GM18505 (cell line): ENCODE data around the gene DPEP1.
"Not testable (repeated sequence)": the region's sequence is repeated elsewhere in the genome, so short reads cannot be mapped to it uniquely, and the experiment has no call there.

Source experiments
- ATAC-seq: cut with Tn5 transposase; IDR thresholded peaks from one replicate; pipeline ENCODE4 v1.9.1; 2021; ENCODE audit not compliant: unreplicated experiment
- POLR2A ChIP-seq: IDR thresholded peaks from 4 replicates; pipeline ENCODE4 v1.6.1; 2011; ENCODE audit warnings: borderline replicate concordance; ENCODE audit not compliant: insufficient read depth, insufficient read length; ENCODE audit errors: extremely low read depth

The DPEP1 gene

DNA sequence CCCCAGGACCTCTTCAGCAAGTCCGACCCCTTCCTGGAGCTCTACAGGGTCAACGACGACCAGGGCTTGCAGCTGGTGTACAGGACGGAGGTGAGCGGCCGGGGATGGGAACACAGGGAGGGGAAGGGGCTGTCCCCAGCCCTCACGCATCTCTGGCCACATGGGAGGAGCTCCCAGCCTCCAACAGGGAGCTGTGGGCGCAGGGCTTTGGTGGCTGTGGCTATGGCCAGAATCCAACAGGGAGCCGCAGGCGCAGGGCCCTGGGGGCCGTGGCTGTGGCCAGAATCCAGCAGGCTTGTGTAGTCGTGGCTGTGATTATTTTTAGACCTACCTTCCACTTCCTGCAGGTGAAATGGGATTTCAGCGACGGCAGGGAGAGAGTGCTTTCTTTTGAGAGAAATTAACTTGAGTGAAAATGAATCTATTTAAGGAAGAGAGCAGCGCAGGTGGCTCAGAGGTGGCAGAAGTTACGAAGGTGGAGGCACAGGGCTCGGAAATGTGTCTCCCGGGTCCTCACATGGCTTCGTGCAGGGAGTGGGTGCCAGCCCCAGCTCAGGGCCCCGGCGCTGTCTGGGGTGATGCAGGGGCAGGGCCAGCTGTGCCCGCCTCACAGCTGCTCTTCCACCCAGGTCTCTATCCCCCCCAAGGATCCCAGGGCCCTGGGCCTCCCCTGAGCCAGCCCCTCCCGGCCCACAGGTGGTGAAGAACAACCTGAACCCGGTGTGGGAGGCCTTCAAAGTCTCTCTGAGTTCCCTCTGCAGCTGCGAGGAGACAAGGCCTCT, 28.5 kb upstream of the DPEP1 start:
- TF ChIP-seq POLR2A = no peak
- no peak for ATAC-seq

DNA sequence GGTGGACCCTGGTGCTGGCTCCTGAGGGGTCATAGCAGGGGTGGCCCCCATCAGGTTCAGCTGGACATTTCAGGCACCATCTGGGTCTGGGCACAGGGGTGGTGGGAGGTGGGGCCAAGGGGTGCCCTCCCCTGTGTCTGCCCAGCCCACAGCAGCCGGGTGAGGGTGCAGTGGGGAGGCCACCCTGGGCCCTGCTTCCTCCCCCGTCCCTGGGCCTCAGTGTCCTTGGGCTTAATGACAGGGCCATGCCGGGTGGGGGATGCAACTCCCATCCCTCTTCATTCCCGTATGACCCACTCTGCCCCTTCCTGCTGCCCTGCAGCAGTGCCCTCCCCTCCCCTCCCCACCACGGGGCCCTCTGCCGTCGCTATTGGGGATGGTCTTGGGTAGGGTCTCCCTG, 27.2 kb upstream of the DPEP1 start:
- no peak for ATAC-seq
- no peak for TF ChIP-seq POLR2A

DNA sequence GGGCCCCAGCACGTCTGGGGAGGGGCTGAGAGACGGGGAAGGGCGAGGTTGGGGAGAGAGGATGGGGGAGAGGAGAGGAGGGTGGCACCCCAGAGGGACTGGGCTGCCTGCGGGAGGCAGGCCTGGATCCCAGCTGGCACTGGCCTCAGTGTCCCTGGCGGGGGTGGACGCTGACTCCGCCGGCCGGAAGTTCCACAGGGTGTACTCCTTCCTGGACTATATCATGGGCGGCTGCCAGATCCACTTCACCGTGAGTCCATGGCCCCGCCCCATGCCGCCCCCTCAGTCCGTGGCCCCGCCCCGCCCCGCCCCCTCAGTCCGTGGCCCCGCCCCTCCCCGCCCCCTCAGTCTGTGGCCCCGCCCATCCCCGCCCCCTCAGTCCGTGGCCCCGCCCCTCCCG, 26.6 kb upstream of the DPEP1 start:
- ATAC-seq = no peak
- no peak for TF ChIP-seq POLR2A

DNA sequence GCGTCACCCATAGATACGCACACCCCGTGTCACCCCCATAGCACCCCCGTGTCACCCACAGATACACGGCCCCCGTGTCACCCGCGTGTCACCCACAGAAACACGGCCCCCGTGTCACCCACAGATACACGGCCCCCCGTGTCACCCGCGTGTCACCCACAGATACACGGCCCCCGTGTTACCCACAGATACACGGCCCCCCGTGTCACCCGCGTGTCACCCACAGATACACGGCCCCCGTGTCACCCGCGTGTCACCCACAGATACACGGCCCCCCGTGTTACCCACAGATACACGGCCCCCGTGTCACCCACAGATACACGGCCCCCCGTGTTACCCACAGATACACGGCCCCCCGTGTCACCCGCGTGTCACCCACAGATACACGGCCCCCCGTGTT, 25.8 kb upstream of the DPEP1 start:
- not testable (repeated sequence) for ATAC-seq

DNA sequence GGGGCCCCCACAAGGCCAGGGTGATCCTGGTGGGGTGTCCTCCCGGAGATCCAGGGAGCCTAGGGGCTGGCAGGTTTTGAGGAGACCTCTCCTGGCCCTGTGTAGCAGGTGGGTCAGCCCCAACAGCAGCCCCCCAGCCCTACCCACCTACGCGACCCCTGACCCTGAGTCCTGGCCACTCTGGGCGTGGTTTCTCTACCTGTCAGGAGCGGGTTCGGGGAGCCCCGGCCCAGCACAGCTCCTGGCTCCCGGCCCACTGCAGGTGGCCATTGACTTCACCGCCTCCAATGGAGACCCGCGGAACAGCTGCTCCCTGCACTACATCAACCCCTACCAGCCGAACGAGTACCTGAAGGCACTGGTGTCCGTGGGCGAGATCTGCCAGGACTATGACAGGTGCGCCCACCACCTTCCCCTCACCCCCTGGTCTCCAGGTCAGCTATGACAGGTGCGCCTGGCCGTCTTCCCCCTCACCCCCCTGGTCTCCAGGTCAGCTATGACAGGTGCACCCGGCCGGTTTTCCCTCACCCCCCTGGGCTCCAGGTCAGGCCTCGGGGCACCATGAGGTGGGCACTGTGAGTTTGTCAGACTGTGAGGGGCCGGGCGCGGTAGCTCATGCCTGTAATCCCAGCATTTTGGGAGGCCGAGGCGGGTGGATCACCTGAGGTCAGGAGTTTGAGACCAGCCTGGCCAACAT, 24.9 kb upstream of the DPEP1 start:
- ATAC-seq = no peak
- TF ChIP-seq POLR2A = no peak

DNA sequence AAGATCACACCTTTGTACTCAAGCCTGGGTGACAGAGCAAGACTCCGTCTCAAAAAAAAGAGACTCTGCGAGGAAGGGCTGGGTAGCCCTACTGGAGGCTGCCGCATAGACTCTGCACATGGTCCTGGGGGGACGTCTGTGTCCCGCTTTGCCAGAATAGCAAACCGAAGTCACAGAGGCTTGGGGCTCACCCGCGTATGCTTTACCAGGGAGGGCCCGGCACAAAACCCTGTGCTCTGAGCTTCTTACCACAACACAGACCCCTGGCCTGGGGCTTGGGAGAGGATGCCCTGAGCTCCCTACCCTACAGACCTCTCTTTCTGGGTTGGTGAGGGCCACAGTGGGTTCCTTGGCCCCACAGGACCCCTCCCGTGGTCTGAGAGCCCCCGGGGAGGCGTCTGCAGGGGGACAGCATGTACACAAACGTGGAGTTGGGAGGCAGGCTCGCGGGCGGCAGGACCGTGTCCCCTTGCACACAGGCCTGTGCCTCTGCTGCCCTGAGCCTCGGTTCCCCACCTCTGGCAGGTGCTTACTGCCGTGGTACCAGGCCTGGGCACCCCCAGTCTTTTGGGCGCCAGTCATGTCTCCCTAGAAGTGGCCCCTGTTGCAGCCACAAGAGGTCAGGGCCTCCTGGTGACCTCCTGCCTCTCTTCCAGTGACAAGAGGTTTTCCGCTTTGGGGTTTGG, 24.1 kb upstream of the DPEP1 start:
- TF ChIP-seq POLR2A = no peak
- no peak for ATAC-seq

DNA sequence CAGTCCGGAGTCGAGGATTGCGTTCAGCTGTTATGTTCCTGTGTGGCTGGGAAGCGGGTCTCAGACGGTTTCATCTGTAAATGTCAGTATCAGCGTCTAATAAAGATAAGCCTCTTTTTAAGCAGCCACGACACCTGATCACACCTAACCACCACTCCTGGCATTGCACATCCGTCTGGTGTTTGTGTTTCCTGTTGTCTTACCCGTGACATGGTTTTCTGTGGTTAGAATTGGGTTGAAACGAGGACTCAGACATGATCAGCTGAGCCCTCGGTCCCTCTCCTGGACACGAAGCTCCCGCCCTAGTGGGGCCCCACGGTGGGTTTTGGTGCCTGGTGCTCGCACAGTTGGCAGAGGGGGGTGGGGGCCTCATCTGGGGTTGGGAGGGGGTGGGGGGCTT, 19.6 kb upstream of the DPEP1 start:
- TF ChIP-seq POLR2A = no peak
- no peak for ATAC-seq

DNA sequence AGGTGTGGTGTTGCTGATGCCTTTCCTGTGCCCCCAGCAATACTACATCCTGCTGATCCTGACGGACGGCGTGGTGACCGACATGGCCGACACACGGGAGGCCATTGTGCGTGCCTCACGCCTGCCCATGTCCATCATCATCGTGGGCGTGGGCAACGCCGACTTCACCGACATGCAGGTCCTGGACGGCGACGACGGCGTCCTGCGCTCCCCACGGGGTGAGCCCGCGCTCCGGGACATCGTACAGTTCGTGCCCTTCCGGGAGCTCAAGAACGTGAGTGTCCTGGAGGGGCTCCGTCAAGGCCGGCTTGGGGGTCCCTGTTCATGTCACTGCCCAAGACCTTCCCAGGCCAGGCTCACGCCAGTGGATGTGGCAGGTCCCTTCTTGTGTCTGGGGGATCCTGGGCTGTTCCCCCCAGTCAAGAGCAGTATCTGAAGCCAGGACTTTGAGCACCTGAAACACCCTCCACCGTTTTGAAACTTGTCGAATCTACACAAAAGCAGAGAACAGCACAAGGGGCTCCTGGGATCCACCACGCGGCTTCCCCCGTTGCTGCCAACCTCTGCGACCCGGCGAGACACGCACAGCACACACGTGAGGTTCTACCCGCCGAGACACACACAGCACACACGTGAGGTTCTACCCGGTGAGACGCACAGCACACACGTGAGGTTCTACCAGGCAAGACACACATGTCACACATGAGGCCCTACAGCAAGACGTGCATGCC, 17.9 kb upstream of the DPEP1 start:
- TF ChIP-seq POLR2A = no peak

DNA sequence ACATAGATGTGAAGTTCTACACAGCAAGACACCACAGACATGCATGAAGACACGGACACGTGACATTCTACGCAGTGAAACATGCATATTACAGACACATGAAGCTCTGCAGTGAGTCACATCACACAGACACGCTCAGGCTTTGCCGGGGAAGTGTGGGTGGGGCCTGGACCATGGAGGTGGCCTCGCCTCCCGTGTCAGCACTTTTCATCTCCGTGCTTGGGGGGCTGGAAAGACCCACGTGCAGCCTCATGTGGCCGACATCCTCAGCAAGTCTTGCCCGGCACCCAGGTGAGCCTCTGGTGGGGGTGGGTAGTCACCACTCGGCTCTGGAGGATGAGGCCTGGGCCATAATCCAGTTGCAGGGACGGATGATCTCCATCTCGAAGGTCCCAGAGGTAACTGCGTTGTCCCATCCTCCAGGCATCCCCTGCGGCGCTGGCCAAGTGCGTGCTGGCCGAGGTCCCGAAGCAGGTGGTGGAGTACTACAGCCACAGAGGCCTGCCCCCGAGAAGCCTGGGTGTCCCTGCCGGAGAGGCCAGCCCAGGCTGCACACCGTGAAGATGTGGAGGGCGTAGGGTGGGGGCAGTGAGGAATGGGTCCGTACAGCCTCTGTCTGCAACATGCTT, 17.3 kb upstream of the DPEP1 start:
- TF ChIP-seq POLR2A = no peak
- no peak for ATAC-seq

More for the DNA sequence above, 17.9 kb upstream of the DPEP1 start:
- ATAC-seq = no peak

DNA sequence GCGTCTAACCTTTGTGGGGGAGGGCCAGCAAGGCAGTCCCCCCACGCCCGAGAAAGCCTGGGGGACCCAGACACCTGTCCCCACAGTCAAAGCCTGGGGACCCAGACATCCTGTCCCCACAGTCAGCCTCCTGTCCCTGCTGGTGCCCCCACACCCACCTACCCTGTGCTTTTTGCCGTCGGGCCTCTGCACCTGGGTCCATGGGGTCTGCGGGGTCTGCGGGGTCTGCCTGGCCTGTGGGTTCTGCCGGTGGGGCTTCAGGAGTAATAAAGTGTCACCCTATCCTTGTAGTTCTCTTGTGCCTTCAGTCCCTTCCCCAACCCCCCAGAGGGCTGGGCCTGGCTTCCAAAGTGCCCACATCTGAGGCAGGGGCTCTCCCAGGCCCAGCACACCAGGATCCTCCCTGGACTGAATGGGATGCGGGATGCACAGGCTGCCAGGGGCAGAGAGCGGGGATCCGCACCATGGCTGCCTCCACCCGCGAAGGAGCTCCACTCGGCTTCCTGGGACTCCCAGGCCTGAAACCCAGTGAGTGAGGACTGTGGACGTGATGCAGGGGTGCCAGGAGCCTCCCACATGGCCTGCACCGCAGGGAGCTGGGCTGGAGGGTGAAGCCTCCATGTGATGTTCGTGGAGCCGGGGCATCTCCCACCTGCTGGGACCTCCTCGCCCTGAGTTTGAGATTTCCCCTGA, 16.3 kb upstream of the DPEP1 start:
- ATAC-seq = no peak
- no peak for TF ChIP-seq POLR2A

DNA sequence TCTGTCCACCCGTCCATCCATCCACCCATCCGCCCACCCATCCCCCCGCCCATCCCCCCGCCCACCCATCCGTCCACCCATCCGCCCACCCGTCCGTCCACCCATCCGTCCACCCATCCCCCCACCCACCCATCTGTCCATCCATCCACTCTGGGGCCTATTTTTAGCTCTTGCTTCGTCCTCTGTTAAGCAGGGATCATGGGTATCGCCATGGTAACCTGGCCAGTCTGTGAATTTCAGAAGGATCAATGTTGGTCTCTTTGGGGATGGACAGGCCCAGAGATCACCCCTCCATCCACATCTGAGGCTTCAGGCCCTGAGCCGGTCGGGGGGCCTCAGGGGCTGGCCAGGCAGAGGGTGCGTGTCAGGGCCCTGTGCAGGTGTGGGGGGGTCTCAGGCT, 15.2 kb upstream of the DPEP1 start:
- no peak for TF ChIP-seq POLR2A
- ATAC-seq = no peak

DNA sequence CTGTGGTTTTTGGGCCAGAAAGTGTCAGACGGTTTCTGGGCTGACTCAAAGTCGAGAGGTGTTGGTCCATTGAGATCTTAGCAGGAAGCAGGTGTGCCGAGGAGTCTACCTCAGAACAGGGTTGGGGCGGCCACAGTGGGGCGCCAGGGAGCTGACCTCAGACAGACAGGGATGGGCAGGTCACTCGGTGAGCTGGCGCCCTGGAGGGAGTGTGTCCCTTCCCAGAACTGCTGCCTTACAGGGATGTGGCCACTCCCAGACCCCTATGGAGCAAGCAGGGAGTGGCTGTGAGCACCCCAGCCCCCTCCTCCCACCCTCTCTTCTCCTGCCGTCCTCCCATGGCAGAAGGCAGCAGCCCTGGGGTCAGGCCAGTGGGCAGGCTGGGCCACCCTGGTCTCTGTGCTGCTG, 14.0 kb upstream of the DPEP1 start:
- no peak for ATAC-seq

More for the DNA sequence above, 14.0 kb upstream of the DPEP1 start:
- no peak for TF ChIP-seq POLR2A
